Measurements from ENCODE around the gene PFKFB4. TPM values are rescaled to one million over a fixed set of nuclear protein-coding genes. Genes with fewer than 3 reads are reported as not detected.

PFKFB4 gene
- total and polyA plus RNA-seq, 2 donors (not counting 1 experiment from before 2014, with no cell fraction given) = 1.3 to 3.3 TPM

DNA sequence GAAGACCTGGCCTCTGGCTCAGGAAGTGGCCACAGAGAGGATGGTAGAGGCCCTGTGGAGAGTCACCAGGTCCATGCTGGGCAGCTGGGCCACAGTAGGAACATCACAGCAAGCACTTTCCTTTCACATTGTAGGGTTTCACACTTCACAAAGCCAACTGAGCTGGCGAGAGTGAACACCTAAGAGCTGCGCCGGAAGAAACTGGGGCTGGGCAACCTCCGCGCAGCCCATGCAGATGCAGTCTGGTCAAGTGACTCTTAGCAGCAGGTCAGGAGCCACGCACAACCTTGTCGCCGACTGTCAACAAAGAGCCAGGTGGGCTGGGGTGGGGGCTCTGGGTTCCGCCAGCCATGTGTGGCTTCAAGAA, 37.3 kb downstream of the PFKFB4 start:
- Histone ChIP-seq H3K4me1 (ENCODE audit: control insufficient read depth in 2 of 2, insufficient read depth in 2 of 2, low read length in 2 of 2) (peaks cover 0 to 8% of the 10 kb centered on the region in 2 donors), H3K4me2 (replicated peaks; ENCODE audit: low read depth, low read length, poor library complexity, severe bottlenecking) (no peak overlapping the region), H3K27me3 (replicated peaks in 1 of 4; ENCODE audit: control extremely low read depth in 1 of 4, control insufficient read depth in 3 of 4, insufficient read depth in 4 of 4, low read length in 3 of 4) (peaks cover 0 to 2% (median 0%) of the 10 kb centered on the region in 4 experiments), H3K27ac (ENCODE audit: low read length in 2 of 2) (no peak overlapping the region), H4K20me1 (ENCODE audit: control insufficient read depth, insufficient read depth, low read length, poor library complexity, severe bottlenecking) (no peaks in the 10 kb centered on the region), H3K36me3 (replicated peaks in 1 of 2; ENCODE audit: control extremely low read depth in 1 of 2, control insufficient read depth in 1 of 2, extremely low read depth in 1 of 2, insufficient read depth in 2 of 2, low read length in 1 of 2) (no peaks in the 10 kb centered on the region), H2AFZ (ENCODE audit: insufficient read depth, low read depth, low read length, poor library complexity, severe bottlenecking) (no peak overlapping the region), H3K4me3 (ENCODE audit: control extremely low read depth in 1 of 5, extremely low read depth in 1 of 5, insufficient read depth in 1 of 5, low read depth in 2 of 5, low read length in 4 of 5) (no peak overlapping the region), H3K79me2 (ENCODE audit: control insufficient read depth, insufficient read depth, low read length) (no peaks in the 10 kb centered on the region), H3K9me3 (ENCODE audit: control extremely low read depth in 1 of 3, control insufficient read depth in 2 of 3, insufficient read depth in 1 of 3, low read length in 2 of 3) (no peaks in the 10 kb centered on the region), H3K9ac (ENCODE audit: low read length) (no peak overlapping the region)
- no peak for DNase-seq
- Mint-ChIP-seq H3K4me3 (no peak overlapping the region), H3K9me3 (ENCODE audit: insufficient read depth) (no peaks in the 10 kb centered on the region), H3K27me3 (peaks cover 3% of the 10 kb centered on the region), H3K27ac (no peak overlapping the region), H3K4me1 (peaks cover 4% of the 10 kb centered on the region)
- intact Hi-C loops (cut with micrococcal nuclease) = no loop called here
- ChIA-PET POLR2A (no interaction called here), CTCF (no interaction called here)
- no peak for ATAC-seq (ENCODE audit: low read depth)
- 98% methylated on average over 9 of the region's 9 CpGs for WGBS (ENCODE audit: insufficient coverage)
- TF ChIP-seq EZH2 (IDR thresholded peaks at IDR 0.05; ENCODE audit: borderline replicate concordance, insufficient read depth, low read depth, low read length, poor library complexity, severe bottlenecking) = no peak
- TF ChIP-seq, protein P1, sequence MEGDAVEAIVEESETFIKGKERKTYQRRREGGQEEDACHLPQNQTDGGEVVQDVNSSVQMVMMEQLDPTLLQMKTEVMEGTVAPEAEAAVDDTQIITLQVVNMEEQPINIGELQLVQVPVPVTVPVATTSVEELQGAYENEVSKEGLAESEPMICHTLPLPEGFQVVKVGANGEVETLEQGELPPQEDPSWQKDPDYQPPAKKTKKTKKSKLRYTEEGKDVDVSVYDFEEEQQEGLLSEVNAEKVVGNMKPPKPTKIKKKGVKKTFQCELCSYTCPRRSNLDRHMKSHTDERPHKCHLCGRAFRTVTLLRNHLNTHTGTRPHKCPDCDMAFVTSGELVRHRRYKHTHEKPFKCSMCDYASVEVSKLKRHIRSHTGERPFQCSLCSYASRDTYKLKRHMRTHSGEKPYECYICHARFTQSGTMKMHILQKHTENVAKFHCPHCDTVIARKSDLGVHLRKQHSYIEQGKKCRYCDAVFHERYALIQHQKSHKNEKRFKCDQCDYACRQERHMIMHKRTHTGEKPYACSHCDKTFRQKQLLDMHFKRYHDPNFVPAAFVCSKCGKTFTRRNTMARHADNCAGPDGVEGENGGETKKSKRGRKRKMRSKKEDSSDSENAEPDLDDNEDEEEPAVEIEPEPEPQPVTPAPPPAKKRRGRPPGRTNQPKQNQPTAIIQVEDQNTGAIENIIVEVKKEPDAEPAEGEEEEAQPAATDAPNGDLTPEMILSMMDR (IDR thresholded peaks at IDR 0.05) = no peak

DNA sequence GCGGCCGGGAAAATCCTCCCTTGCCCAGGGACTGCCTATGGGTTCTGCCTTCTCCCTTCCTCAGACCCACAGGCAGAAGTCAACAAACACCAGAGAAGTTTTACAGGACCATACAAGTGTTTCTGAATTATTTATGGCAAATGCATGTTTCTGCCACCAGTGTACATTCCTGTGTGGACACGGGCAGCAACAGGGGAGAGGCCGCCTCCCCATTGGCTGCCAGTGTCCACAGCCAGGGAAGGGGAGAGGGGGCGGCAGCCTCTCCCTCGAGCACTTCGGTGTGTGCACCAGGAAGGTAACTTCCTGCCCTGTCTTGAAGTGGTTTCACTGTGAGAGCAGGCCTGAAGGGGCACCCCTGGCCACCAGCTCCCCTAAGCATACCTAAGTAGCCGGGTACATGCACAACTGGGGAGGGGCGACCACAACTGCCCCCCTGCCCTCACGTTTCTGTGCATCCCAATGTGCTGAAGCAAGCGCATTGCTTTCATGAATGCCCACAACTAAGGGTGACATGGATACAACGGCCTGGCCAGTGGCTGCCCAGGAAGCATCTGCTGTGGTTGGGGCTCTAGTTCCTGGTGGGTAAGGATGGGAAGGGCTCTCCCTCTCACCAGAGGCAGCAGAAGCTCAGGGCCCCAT, 37.8 kb downstream of the PFKFB4 start:
- ATAC-seq (ENCODE audit: low read depth) (no peak), DNase-seq (no peak)
- H3K4me1 ChIP-seq (ENCODE audit: control insufficient read depth in 2 of 2, insufficient read depth in 2 of 2, low read length in 2 of 2) = peaks cover 0 to 8% of the 10 kb centered on the region in 2 donors
- H3K79me2 ChIP-seq (ENCODE audit: control insufficient read depth, insufficient read depth, low read length) = no peaks in the 10 kb centered on the region
- 60% methylated on average over 10 of the region's 12 CpGs for WGBS (ENCODE audit: insufficient coverage)
- CTCF ChIA-PET = no interaction called here
- H3K4me2 ChIP-seq (replicated peaks; ENCODE audit: low read depth, low read length, poor library complexity, severe bottlenecking) = no peak overlapping the region
- Mint-ChIP-seq H3K4me3 (no peak overlapping the region), H3K27ac (no peak overlapping the region), H3K4me1 (peaks cover 4% of the 10 kb centered on the region), H3K9me3 (ENCODE audit: insufficient read depth) (no peaks in the 10 kb centered on the region), H3K27me3 (peaks cover 3% of the 10 kb centered on the region)
- no peak overlapping the region for H3K9ac ChIP-seq (ENCODE audit: low read length)
- peaks cover 0 to 2% (median 0%) of the 10 kb centered on the region in 4 experiments for H3K27me3 ChIP-seq (replicated peaks in 1 of 4; ENCODE audit: control extremely low read depth in 1 of 4, control insufficient read depth in 3 of 4, insufficient read depth in 4 of 4, low read length in 3 of 4)
- H3K9me3 ChIP-seq (ENCODE audit: control extremely low read depth in 1 of 3, control insufficient read depth in 2 of 3, insufficient read depth in 1 of 3, low read length in 2 of 3) = no peaks in the 10 kb centered on the region
- POLR2A ChIA-PET = no interaction called here
- no peak overlapping the region for H3K4me3 ChIP-seq (ENCODE audit: control extremely low read depth in 1 of 5, extremely low read depth in 1 of 5, insufficient read depth in 1 of 5, low read depth in 2 of 5, low read length in 4 of 5)
- intact Hi-C loops (cut with micrococcal nuclease) = no loop called here
- TF ChIP-seq, protein P1 (IDR thresholded peaks at IDR 0.05) = no peak
- no peak for TF ChIP-seq EZH2 (IDR thresholded peaks at IDR 0.05; ENCODE audit: borderline replicate concordance, insufficient read depth, low read depth, low read length, poor library complexity, severe bottlenecking)
- no peaks in the 10 kb centered on the region for H3K36me3 ChIP-seq (replicated peaks in 1 of 2; ENCODE audit: control extremely low read depth in 1 of 2, control insufficient read depth in 1 of 2, extremely low read depth in 1 of 2, insufficient read depth in 2 of 2, low read length in 1 of 2)
- no peak overlapping the region for H3K27ac ChIP-seq (ENCODE audit: low read length in 2 of 2)
- H2AFZ ChIP-seq (ENCODE audit: insufficient read depth, low read depth, low read length, poor library complexity, severe bottlenecking) = no peak overlapping the region
- no peaks in the 10 kb centered on the region for H4K20me1 ChIP-seq (ENCODE audit: control insufficient read depth, insufficient read depth, low read length, poor library complexity, severe bottlenecking)

All from B cell (primary cell).